Fibroblast of skin of left biceps (primary cell): ENCODE data around the gene OR10V1.
"Not testable (repeated sequence)": the region's sequence is repeated elsewhere in the genome, so short reads cannot be mapped to it uniquely, and the experiment has no call there.

ENCODE experiments used
- DNase-seq, 2 experiments: peaks; one replicate each; pipeline ENCODE4 v3.0.0-alpha.2; 2013; ENCODE audit warnings: low read depth in 2 of 2

OR10V1 gene

DNA sequence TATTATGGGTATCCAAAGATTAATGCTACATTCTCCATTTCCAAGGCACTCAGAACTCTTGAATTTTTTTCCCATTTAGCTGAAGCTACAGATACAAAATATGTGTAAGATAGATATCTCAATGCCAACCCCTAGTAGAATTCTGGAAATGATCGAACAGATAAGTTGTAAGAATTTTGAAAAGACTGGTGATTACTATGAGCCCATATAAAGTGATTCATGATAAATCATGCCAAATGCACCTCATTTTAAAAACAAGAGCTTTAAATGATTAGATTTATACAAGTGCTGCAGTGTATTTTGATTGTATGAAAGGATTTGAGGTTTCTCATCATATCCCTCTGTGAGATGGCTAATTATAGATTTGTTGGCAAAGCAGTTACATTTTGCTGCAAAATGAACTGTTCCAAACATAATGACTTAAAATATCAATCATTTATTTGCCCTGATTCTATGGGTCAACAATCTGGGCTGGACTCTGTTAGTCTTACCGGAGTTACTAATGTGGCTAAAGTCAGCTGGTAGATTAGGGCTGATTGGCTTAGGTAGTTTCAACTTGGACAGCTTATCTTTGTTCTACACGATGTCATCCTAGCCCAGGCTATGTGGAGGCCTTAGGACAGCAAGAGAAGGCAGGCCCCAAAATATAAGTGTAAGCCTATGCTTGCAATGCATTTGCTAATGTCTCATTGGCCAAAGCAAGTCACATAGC is 3.4 kb downstream of the OR10V1 start:
- no peak for DNase-seq

DNA sequence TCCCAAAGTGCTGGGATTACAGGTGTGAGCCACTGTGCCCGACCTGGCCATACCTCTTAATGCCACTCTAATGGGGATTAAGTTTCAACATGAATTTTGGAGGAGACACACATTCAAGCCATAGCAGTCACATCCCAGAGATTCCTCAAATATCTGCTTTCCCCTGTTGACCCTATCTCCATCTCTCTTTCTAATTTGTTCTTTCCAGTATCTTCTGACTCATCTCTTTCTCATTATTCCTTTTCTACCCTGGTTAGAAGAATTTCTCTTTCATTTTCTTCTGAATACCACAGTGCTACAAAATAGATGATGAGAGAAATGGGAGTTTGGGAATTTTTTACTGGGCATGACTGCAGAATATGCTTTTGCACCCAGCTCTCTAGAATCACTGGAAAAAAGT is 5.1 kb downstream of the OR10V1 start:
- DNase-seq: no peak

DNA sequence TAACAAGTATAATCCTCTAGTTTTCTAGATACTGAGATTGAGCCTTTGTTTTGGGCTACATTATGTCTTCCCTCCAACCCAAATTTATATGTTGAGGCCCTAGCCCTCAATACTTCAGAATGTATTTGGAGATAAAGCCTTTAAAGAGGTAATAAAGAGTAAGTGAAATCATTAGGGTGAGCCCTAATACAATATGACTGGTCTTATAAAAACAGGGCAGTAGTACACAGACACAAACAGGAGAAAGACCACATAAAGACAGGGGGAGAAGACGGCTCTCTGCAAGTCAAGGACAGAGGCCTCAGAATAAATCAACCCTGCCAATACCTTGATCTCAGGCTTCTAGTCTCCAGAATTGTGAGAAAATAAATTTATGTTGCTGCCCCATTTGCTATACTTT is 6.3 kb downstream of the OR10V1 start:
- no peak for DNase-seq

DNA sequence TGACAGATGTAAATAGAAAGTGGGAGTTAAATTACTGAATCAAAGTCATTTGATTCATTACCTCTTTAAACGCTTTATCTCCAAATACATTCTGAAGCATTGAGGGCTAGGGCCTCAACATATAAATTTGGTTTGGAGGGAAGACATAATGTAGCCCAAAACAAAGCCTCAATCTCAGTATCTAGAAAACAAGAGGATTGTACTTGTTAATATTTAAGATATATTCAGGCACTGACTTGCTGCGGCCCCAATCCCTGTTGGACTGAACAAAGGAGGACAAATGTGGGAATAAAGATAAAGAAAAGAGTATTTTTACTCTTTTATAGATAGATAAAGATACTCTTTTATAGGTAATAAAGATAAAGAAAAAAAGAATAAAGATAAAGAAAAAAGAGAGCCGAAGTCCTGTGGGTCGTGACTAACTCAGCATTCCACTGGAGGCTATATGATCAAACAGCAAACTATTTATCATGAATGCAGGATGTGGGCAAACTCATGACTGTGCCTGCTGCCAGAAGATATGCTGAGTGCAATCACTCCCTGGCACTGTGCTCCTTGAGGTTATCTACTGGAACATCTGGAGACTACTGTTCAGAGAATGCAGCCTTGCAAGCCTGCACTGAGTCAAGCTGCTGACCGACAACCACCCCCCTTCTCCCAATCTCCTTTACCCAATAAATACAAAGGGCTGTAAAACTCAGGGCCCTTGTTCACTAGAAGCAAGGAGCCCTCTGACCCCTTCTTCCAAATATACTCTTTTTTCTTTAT is 6.9 kb downstream of the OR10V1 start:
- peak; percentile 29 to 31 for DNase-seq

DNA sequence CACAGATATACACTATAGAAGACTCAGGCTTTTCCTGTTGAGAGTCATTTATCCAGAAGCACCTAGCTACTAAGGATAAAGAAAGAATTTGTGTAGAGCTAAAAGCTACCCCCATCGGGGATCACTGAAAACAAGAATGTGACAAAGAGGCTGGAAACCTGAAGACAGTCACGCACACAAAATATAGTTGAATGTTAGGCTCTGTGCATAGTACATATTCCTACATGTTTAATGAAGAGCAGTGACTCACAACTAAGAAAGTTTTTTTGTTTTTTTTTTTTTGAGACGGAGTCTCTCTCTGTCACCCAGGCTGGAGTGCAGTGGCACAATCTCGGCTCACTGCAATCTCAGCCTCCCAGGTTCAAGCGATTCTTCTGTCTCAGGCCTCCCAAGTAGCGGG is 8.4 kb downstream of the OR10V1 start:
- DNase-seq: no peak

DNA sequence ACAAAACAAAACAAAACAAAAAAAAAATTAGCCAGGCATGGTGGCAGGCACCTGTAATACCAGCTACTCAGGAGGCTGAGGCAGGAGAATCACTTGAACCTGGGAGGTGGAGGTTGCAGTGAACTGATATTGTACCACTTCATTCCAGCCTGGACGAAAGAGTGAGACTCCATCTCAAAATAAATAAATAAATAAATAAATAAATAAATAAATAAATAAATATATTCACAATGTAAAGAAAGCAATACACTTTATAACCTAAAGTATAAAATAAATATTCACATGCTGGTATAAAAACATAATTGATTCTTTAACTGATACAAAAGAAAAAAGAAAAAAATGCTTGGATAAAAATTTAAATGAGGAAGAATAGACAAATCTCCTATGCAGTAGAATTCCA is 10.1 kb downstream of the OR10V1 start:
- DNase-seq: not testable (repeated sequence)

DNA sequence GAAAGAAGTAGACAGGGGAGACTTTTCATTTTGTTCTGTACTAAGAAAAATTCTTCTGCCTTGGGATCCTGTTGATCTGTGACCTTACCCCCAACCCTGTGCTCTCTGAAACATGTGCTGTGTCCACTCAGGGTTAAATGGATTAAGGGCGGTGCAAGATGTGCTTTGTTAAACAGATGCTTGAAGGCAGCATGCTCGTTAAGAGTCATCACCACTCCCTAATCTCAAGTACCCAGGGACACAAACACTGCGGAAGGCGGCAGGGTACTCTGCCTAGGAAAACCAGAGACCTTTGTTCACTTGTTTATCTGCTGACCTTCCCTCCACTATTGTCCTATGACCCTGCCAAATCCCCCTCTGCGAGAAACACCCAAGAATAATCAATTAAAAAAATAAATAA is 13.5 kb downstream of the OR10V1 start:
- DNase-seq: not testable (repeated sequence)

DNA sequence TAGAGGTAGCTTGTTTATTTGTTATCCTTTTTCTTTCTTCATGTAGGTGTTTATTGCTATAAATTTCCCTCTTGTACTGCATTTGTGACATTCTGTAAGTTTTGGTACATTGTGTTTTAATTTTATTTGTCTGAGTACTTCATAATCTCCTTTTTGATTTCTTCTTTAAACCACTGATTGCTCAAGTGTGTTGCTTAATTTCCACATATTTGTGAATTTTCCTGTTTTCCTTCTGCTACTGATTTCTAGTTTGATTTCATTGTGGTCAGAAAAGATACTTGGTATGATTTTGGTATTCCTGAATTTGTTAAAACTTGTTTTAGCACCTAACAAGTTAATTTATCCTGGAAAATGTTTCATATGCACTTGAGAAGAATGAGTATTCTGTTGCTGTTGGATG is 15.1 kb downstream of the OR10V1 start:
- DNase-seq: no peak

DNA sequence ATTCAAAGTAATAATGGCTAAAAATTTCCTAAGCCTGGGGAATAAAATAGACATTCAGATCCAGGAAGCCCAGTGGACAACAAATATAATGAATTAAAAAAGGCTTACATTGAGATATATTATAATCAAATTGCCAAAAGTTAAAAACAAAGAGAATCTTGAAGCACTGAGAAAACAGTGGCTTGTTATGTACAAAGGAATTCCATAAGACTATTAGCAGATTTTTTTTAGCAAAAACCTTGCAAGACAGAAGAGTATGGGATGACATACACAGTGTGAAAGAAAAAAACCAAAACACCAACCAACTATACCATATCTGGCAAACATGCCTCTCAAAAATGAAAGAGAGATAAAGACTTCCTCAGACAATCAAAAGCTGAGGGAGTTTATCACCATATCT is 20.7 kb downstream of the OR10V1 start:
- no peak for DNase-seq

DNA sequence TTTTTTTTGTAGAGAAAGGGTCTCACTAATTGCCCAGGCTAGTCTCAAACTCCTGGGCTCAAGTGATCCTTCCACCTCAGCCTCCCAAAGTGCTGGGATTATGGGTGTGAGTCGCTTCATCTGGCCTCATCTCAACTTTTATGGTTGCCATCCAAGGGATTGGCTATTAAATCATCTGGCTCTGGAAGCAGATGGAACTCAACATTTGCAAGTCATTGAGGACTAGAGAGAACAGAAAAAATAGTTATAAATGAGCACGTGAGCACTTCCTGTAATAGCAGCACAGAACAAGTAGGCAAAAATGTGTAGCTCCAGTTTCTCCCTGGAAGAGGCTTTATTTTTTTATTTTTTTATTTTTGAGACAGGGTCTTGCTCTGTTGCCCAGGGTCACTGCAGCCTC is 22.5 kb downstream of the OR10V1 start:
- DNase-seq: no peak

DNA sequence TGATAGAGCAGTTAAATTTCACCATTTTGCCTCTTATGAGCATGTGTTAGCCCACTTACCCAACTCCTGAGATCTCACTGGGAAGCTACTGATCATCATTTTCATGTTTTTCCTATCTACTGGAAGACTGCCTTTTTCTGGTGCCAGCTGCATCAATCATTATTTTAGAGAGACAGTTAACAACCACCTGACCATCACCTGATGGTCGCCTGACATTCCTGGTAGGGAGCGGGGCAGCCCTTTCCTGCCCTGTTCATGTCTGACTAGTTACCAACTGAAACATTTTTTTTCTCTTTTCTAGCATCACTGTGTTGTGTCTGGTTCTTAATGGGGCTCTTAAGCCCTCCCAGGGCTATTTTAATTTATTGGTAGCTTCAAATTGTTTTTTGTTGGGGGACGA is 24.6 kb downstream of the OR10V1 start:
- no peak for DNase-seq

DNA sequence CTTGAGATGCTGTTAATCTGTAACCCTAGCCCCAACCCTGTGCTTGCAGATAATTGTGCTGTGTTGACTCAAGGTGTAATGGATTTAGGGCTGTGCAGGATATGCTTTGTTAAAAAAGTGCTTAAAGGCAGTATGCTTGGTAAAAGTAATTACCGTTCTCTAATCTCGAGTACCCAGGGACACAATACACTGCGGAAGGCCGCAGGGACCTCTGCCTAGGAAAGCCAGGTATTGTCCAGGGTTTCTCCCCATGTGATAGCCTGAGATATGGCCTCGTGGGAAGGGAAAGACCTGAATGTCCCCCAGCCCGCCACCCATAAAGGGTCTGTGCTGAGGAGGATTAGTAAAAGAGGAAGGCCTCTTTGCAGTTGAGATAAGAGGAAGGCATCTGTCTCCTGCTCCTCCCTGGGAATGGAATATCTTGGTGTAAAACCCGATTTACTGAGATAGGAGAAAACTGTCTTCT is 32.4 kb downstream of the OR10V1 start:
- not testable (repeated sequence) for DNase-seq

DNA sequence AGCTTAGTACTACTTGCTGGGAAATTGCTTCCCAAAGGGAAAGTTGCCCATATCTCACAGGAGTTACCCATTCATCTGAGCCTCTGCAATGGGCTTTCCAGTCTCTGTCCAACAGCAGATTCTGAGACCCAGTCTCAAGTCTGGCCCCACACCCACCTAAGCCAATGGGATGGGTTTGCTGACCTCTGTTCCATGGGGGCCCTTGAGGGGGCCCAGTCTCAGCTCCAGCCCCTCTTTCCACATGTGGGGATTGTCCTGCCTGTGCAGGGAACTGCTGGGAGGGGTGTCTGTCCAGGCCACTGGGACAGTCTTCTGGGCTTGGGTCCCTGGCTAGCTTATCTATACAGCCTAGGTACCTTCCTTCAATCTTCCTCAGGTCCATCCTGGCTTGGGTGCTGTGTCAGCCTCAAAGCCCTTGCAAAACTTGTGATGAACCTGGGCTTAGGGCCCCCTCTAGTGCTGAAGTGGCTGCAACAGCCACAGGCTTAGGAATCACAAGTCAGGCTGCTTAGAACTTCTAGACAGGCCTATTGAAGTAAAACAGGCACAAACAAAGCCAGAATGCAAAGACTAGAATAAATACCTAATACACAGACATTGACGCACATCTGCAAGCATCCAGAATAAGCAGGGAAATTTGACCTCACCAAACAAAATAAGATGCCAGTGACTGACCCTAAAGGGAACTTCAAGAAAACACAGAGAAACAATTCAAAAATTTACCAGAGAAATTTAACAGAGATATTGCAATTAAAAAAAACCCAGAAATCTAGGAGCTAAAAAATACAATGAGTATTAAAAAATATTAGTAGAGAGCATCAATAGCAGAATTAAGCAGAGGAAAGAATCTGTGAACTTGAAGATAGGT is 33.1 kb downstream of the OR10V1 start:
- no peak for DNase-seq

DNA sequence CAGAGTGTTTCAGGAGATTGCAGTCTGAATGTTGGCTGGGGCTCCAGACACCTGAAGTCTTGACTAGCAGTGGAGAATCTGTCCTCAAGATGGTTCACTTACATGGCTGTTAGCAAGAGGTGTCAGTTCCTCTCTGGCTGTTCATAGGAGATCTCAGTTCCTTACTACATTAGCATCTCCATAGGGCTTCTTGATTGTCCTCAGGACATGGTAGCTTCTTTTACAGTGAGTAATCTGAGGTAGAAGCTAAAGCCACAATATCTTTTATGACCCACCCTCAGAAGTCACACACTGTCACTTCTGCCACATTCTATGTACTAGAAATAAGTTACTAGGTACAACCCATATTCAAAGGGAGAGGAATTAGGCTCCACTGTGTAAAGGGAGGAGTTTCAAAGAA is 34.3 kb downstream of the OR10V1 start:
- no peak for DNase-seq

DNA sequence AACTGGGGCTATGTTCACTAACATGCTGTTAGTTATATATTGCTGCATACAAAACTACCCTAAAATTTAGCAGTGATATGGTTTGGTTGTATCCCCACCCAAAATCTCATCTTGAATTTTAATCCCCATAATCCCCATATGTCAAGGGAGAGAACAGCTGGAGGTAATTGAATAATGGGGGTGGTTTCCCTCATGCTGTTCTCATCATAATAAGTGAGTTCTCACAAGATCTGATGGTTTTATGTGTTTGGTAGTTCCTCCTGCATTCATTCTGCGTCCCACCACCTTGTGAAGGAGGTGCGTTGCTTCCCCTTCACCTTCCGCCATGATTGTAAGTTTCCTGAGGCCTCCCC is 34.9 kb downstream of the OR10V1 start:
- no peak for DNase-seq

DNA sequence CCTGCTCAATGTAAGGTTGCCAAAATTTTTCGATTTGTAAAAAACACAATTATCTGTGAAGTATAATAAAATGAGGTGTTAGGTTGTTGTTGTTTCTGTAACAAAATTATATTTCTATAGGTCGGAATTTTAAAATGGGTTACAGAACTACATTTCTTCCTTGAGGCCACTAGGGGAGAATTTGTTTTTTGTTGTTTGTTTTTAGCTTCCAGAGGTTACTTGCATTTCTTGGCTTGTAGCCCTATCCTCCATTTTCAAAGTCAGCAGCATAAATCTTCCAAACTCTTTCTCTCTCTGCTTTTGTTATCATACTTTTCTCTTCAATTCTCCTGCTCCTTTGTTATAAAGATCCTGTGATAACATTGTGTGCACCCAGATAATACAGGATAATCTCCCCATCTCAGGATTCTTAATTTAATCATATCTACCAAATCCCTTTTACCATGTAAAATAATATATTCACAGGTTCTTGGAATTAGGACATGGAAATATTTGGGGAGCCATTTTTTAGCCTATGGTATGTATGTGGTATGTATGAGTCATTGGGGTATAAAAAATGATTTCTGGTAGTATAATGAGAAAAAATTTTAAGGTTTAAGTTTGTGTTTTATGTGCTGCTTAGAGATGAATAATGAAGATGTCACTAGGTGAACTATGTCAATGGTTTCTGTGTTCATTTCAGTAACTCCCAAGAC is 35.4 kb downstream of the OR10V1 start:
- DNase-seq: no peak

DNA sequence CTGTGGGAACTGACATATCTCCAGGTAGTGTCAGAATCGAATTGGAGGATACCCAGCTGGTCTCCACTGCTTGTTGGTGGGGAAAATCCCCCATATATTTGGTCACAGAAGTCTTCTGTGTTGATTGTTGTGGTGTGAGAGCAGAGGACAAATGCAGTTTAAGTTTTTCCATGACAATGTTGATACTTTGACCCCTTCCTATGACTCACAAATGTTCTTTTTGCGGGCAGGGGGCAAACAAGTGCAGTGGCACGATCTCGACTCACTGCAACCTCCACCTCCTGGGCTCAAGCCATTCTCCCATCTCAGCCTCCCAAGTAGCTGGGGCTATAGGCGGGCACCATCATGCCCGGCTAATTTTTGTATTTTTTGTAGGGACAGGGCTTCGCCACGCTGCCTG is 37.4 kb downstream of the OR10V1 start:
- no peak for DNase-seq

DNA sequence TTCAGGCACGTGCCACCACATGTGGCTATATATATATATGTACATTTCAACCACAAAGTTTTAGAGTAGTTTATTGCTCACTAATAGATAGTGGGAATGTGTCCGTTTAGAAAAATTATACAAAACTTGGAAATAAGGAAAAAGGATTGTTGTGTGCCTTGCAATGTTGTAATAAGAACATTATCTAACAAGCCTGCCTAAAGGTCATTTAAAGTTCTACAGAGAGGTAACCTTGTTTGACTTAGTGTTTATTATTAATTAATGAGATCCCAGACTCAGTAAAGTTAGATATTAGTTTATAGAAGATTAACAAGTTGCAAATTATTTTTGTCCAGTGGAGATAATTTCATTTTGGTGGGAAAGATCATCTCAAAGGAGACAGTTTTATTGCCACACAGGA is 39.4 kb downstream of the OR10V1 start:
- DNase-seq: no peak

DNA sequence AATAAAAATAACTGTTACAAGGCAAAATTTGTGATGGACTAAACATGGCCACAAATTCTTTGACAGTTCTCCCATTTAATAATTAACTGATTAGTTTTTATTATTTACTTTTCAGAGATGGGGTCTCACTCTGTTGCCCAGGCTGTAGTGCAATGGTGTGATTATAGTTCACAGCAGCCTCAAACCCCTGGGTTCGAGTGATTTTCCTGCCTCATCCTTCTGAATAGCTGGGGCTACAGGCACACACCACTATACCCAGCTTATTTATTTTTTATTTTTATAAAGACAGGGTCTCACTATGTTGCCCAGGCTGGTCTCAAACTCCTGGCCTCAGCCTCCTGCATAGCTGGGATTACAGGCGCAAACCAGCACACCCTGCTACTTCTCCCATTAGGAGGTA is 40.4 kb downstream of the OR10V1 start:
- no peak for DNase-seq

DNA sequence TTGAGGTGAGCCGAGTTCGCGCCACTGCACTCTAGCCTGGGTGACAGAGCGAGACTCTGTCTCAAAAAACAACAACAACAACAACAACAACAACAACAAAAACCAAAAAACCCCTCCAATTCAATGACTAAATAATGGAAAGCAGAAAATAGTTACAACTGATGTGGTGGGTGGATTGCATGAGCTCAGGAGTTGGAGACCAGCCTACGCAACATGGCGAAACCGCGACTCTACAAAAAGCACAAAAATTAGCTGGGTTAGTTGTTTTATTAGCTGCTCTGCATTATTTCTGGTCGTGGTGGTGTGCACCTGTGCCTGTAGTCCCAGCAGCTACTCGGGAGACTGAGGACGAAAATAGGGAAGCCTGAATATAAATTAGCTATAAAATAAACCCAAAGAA is 42.2 kb downstream of the OR10V1 start:
- DNase-seq: no peak

DNA sequence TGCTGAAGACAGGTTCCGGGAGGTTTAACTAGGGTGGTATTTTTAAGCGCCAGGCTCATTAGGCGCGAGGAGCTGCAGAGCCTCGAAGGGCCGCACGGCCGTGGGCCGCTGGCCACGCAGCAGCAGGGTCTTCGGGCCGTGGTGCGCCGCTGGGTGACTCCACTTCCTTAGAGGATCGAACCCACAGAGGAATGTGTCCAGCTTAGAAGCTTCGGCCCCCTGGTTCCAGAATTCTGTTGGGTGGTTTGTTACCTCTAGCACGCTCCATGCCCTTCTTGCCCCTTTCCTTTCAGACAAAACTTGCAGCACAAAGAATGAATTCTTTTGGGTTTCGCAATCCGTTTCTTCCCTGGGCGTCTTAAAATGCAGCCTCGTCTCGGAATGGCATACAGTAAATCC is 44.0 kb downstream of the OR10V1 start:
- DNase-seq: no peak
